Adrenal gland (tissue), 5 donors: Measurements from ENCODE around the gene ETFA.

Experiments used
- POLR2A ChIP-seq, 2 donors: fragments of 450-650 bp; IDR thresholded peaks; one replicate each; pipeline ENCODE4 v1.6.1; 2017; ENCODE audit warnings: antibody characterized with exemption in 2 of 2, mild to moderate bottlenecking in 2 of 2, moderate library complexity in 1 of 2
- TF ChIP-seq, protein P1 (sequence below), 6 experiments: fragments of 450-650 bp in 4 of 6; fragments of 200-600 bp in 2 of 6; sonication (generic) in 1 of 6; IDR thresholded peaks; 1 replicate in 5 of 6; 2 replicates in 1 of 6; pipeline versions ENCODE4 v1.5.1 to v1.8.0; 2016 to 2021; ENCODE audit warnings: antibody characterized with exemption in 6 of 6, mild to moderate bottlenecking in 2 of 6, moderate library complexity in 1 of 6
- donor health status: DM: no; HTN: no; CAD: no.

DNA sequence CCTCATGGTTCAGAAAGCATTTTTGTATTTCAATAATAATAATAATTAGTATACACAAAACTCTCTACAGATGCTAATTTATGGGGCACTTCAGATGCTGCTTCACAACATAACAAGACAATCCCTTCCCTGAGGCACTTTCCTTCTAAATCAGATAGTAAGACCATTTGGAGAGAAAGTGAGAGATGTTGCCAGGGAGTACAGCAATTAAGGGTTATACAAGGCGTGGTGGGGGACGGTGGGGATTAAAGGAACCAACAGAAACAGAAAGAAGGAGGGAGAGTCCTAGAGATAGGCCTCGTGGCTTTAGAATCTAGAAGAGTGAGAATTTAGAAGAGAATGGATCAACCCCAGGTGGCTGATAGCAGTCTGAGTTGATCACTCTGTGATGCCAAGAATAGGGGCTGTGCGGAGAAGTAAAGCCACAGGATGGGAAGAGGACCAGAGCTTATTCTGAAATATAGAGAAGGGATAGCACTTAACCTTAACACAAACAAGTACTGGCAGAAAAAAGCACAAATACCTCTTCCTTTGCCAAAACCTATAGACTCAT, 76.9 kb downstream of the ETFA start:
- no peak for TF ChIP-seq POLR2A (IDR thresholded peaks at IDR 0.05)
- TF ChIP-seq, protein P1, sequence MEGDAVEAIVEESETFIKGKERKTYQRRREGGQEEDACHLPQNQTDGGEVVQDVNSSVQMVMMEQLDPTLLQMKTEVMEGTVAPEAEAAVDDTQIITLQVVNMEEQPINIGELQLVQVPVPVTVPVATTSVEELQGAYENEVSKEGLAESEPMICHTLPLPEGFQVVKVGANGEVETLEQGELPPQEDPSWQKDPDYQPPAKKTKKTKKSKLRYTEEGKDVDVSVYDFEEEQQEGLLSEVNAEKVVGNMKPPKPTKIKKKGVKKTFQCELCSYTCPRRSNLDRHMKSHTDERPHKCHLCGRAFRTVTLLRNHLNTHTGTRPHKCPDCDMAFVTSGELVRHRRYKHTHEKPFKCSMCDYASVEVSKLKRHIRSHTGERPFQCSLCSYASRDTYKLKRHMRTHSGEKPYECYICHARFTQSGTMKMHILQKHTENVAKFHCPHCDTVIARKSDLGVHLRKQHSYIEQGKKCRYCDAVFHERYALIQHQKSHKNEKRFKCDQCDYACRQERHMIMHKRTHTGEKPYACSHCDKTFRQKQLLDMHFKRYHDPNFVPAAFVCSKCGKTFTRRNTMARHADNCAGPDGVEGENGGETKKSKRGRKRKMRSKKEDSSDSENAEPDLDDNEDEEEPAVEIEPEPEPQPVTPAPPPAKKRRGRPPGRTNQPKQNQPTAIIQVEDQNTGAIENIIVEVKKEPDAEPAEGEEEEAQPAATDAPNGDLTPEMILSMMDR (IDR thresholded peaks at IDR 0.05) = no peak
